HG02571 (cell line): ENCODE data around the gene HDAC10.
"Not testable (repeated sequence)": the region's sequence is repeated elsewhere in the genome, so short reads cannot be mapped to it uniquely, and the experiment has no call there.

Experiments used
- ATAC-seq: cut with Tn5 transposase; IDR thresholded peaks from one replicate; pipeline ENCODE4 v1.9.1; 2021; ENCODE audit warnings: mild to moderate bottlenecking, moderate library complexity; ENCODE audit not compliant: unreplicated experiment

The HDAC10 gene

DNA sequence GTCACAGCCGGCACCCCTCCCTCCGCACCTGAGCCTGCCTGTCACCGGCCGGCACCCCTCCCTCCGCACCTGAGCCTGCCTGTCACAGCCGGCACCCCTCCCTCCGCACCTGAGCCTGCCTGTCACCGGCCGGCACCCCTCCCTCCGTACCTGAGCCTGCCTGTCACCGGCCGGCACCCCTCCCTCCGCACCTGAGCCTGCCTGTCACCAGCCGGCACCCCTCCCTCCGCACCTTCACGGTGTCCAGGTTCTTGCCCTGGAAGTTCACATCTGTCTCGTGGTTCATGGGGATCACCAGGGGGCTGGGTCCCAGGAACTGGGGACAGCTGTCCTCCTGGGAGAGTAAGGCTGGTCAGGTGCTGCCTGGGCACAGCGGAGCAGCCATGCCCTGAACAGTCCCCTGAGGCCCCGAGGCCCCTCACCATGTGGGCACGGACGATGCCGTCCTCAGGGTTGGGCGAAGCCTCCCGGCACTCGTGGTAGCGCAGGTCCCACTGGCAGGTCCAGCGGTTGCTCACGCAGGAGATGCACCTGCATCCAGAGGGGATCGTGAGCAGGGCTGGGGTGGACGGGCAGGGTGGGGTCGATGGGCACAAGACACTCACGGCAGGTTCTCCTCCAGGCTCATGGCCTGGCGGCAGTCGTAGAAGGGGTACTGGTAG lies 34.6 kb upstream of the HDAC10 start:
- no peak for ATAC-seq

DNA sequence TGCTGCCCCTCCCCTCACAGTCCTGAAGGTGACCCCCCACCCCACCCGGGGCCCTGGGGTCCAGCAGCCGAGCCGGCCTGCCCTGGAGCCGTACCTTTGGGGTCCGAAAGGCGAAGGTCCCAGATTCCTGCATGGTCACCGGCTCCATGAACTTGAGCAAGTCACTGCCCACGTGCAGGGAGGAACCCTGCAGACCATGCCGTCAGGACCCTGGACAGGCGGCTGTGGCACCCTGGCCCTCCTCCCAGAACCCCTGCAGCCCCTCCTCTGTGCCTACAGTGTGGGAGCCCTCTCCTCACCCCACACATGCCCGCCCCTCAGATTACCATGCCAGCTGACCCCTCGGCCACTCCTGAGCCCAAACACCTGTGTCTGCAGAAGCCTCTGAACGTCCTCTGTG lies 33.4 kb upstream of the HDAC10 start:
- no peak for ATAC-seq

DNA sequence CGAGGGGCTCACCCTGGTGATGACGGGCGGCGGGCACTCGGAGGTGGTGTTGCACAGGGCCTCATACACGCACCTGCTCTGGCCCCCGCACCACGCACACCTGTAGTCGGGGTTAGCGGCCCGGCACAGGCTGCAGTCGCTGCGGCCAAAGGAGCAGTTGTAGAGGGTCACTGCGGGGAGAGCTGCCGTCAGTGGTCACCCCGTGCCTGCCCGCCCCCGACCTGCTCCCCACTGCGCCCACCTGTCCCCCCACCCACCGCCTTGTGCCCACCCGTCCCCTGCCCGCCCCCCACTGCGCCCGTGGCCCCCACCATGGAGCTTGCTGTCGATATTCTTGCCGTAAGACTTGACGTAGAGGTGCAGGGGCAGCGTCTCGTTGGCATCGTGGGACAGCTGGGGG lies 32.8 kb upstream of the HDAC10 start:
- ATAC-seq: no peak

DNA sequence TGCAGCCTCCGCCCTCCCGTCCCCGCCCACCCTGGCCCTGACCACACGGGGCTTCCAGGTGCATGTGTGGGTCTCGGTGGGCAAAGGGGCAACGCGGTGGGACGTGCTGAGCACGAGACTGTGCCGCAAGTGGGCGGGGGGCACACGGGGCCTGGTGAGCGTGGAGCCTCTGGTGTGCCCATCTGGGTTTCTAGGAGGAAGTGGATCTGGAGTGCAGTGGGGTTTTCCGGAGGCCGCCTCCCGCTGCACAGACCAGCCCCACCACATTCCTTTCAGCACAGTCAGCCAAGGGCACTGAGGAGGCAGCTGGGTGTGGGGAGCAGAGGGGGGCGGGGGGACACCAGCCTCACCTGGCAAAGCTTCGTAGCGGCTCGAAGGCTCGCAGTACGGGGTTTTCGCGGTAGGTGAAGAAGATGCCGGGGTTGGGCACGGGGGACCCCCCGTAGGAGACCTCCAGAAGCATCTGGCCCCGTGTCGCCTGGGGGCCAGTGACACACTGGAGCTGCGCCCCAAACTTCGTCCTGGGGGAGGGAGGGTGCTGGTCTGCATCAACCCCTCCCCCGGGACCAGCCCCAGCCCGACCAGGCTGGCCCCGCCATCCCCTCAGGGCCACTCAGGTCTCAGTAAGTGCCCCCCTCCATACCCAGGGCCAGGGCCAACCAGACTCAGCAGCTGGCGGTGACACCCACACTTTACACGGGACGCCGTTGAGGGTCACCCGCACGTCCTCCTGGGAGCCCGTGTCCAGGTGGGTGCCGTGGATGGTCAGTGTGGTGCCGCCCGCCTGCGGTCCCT lies 31.5 kb upstream of the HDAC10 start:
- ATAC-seq: no peak

DNA sequence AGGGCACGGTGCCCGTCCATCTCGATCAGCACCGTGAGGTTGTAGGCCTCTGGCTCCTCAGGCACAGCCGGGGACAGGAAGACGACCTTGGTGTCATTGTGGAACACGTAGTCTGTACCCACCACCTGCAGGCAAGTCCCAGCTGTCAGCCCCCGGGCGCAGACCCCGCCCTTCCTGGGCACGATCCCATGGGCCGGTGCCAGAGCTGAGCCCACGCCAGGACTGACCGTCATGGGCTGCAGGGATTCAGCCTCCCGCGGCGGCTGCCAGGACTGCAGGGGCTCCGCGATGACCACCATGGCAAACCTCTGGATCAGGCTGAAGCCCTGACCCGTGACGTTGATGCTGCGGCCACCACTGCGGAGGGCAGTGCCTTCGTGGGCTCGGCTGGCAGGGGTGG lies 30.9 kb upstream of the HDAC10 start:
- ATAC-seq: no peak

DNA sequence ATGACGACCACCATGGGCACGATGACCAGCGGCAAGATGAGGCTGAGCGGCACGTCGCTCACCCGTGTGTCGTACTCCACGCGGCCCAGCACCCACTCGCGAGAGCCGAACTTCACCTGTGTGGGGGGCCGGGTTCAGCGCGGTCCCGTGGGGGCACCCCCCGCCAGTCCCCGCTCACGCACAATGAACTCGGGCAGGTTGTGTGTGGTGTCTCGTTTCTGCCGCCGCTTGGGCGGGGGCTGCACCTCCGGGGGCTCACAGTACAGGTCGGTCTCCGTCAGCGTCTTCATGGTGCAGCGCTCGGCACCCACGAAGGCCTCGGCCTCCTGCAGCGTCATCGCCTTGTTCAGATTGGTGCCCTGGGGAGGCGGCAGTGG lies 30.3 kb upstream of the HDAC10 start:
- no peak for ATAC-seq

DNA sequence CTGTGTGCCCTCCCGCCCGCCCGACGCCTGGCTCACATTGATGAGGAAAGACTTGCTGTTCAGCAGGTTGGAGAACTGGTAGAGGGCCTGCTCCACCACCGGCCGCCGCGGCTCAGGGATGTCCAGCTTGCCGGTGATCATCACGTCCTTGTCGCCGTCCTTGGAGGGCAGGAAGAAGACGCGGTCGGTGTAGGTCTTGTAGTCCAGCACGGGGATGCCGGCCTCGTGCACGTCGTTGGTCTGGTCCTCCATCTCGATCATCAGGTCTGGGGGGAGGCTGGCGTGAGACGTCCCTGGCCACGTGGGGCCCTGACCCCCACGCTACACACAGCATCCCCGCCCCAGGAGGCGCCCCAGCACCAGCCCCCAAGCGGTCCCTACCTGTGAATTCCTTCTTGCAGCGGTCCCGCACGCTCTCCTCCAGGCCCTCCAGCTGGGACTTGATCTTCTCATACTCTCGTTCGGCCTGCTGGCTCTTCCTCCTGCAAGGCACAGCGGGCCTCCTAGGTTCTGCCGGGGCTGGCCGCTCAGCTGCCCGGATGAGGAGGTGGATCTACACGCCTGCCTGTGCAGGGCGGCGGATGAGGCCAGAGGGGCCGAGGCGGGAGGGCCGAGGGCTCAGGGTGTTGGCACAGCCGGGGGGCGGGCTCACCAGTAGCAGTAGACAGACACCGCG lies 29.8 kb upstream of the HDAC10 start:
- no peak for ATAC-seq

DNA sequence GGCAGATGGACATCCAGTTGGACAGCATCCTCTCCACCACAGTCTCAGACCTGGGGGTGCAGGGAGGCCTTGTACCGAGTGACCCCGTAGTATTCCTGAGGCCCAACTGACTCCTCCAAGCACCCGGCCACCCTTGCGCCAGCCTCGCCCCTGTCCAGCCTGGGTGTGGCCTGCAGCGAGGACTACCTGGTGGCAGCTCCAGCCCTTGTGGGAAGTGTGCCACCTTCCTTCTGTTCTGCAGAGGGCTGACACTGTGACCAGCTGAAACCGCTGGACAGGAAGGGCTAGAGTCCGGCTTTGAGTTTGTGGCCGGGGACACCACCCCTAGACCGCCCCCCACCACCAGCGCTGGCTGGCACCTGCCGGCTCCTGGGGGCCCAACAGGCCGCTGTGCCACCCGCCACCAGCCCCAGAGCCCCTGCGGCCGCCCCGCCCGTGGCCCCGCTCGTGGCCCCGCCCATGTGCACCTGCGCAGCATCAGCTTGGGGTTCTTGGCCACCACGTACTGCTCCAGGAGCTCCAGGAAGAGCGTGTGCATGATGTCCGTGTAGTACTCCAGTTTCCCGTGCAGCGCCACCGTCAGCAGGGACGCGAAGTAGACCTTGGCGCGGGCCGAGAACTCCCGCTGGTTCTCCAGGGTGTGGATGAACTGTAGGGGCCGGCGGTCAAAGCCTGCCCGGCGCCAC lies 29.1 kb upstream of the HDAC10 start:
- ATAC-seq: no peak

DNA sequence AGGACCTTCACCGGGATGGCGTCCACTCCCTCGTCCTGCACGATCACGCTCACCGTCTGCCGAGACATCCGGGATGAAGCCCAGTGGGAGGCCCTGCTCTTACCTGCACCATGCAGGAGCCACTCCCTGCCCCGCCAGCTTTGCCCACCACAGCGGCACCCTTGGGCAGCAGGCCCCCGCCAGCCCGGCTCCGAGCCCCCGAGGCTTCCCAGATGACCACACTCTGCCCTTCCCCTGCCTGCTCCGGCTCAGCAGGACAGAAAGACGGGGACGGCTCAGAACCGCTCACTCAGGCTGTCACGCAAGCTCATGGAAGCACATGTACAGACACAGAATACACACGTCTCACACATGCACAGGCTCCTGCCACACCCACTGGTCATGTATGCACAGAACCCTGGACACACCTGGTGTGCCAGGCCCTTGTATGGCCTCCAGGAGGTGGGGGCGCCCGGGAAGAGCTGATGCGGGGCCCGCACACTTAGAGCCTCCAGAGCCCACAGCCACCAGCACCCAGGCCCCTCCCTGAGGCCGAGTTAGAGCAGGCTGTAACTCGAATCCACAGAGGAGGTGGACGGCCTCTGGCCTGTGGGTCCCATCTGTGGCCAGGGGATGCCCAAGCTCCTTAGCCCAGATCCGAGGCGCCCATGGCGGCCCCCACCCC lies 28.0 kb upstream of the HDAC10 start:
- no peak for ATAC-seq

DNA sequence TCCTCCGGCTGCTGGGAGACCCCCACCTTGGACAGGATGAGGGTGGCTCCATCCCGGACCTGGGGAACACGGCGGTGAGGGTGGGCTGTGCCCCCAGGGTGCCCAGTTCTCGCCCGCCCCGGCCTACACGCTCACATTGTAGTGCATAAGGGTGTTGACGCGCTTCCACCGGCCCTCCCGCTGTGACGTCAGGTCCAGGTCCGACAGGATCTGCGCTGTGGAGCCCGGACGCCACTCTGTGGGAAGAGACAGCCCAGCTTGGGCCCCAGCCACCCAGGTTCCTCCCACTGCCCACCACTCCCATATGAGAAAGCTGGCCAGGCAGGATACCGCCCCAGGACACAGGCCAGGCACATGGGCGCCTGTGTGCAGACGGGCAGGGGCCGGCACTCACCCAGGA lies 27.4 kb upstream of the HDAC10 start:
- ATAC-seq: no peak

DNA sequence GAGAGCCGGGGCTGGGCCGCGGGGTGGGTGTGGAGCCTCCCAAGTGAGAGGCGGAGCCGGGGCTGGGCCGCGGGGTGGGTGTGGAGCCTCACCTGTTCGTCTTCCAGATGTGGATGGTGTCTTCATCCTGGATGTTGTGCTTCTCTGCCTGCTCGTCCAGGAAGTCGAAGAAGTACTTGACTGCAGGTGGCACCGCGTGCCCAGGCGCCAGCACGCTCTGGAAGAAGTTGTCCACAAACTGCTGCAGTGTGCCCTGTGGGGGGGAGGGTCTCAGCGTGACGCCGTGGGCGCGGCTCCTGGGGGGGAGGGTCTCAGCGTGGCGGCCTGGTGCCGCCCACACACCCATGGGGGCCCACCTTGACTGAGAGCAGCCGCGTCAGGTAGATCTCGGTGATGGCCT lies 26.7 kb upstream of the HDAC10 start:
- no peak for ATAC-seq

DNA sequence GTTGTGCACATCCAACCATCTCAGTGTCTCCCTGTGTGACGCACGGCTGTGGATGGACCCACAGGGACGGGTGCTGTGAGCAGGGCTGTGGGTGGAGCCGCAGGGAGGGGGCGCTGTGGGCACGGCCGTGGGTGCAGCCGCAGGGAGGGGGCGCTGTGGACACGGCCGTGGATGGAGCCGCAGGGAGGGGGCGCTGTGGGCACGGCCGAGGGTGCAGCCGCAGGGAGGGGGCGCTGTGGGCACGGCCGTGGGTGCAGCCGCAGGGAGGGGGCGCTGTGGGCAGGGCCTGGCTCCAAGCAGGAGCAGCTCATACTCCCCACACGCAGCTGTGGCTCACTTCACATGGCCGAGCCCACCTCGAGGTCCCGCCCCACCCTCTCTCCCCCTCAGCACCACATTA lies 25.1 kb upstream of the HDAC10 start:
- peak; percentile 56 for ATAC-seq

DNA sequence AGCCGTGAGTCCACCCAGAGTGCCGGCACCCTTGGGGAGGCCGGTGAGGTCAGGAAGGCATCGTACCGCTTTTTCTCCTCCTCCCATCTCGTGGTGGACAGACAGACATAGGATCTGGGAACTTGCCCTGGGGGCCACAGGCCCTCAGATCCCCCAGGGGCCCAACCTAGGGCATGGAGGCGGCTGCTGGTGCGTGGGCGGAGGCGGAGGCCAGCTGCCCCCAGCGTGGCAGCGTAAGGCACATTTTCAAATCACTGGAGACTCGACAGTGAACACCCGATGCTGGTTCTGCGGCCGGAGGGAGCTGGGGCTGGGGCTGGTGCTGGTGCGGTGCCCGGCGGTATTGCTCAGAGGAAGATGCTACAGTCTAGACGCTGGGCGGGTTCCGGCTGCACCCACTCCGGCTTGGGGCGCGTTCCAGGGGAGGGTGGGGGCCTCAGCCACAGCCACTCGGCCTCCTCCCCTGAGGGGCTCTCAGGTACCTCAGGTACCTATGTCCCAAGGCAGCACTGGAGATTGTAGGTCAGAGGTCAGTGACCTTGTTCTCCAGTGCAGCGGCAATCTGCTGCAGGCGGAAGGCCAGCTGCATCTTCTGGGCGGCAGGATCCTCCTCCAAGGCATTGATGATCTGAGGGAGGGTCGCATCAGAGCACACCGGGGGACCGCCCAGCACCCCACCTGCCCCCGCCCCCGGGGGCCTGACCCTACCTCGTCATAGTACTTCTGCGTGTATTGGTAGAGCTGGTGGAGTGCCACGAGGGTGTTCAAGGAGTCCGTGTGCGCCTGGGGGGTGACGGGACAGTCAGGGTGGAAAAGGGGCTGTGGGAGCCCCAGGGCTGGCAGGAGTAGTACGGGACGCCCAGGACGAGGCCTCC lies 24.4 kb upstream of the HDAC10 start:
- ATAC-seq: no peak

DNA sequence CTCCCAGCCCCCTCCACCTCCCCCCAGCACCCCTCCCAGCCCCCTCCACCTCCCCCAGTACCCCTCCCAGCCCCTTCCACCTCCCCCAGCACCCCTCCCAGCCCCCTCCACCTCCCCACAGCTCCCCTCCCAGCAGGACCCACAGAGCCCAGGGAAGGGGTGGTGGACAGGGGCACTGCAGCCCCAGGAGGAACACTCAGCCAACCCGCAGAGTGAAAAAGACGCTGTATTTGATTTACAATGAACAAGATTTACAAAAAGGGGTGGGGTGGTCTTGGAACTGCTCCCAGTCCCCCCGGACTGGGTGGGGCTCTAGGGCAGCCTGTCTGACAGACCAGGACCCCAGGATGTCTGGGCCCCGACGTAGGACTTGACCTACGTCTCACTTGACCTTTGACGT lies 23.7 kb upstream of the HDAC10 start:
- ATAC-seq: no peak

DNA sequence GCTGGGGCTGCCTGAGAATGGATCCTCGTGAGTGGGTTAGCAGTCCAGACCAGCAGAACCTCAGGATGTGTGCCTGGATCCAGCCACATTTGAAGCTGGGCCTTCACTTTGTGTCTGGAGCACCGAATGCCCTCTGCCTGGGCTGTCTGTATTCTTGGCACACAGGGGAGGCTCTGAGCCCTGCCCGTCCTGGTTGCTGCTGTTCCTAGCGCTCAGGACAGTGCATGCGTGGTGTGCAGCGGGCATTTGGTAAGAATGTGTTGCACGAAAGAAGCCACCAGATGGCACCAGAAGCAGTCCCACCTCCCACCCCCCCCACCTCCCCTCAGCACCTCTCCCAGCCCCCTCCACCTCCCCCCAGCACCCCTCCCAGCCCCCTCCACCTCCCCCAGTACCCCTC lies 23.2 kb upstream of the HDAC10 start:
- no peak for ATAC-seq

DNA sequence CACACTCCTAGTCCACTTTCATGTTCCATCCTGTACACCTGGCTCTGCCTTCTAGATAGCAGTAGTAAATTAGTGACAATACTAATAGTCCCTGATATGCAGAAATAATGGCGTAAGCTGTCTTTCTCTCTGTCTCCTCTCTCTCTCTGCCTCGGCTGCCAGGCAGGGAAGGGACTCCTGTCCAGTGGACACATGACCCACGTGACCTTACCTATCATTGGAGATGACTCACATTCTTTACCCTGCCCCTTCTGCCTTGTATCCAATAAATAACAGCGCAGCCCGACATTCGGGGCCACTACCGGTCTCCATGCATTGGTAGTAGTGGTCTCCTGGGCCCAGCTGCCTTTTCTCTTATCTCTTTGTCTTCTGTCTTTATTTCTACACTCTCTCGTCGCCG lies 22.7 kb upstream of the HDAC10 start:
- ATAC-seq: not testable (repeated sequence)

DNA sequence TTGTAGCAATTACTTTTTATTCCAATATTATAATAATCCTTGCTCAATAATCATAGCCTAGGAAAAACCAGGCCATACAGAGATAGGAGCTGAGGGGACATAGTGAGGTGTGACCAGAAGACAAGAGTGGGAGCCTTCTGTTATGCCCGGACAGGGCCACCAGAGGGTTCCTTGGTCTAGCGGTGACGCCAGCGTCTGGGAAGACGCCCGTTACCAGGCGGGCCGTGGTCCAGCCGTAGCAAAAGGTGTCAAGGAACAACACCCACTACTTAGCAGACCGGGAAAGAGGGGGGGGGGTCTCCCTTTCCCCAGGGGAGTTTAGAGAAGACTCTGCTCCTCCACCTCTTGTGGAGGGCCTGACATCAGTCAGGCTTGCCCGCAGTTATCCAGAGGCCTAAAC lies 22.3 kb upstream of the HDAC10 start:
- ATAC-seq: not testable (repeated sequence)

DNA sequence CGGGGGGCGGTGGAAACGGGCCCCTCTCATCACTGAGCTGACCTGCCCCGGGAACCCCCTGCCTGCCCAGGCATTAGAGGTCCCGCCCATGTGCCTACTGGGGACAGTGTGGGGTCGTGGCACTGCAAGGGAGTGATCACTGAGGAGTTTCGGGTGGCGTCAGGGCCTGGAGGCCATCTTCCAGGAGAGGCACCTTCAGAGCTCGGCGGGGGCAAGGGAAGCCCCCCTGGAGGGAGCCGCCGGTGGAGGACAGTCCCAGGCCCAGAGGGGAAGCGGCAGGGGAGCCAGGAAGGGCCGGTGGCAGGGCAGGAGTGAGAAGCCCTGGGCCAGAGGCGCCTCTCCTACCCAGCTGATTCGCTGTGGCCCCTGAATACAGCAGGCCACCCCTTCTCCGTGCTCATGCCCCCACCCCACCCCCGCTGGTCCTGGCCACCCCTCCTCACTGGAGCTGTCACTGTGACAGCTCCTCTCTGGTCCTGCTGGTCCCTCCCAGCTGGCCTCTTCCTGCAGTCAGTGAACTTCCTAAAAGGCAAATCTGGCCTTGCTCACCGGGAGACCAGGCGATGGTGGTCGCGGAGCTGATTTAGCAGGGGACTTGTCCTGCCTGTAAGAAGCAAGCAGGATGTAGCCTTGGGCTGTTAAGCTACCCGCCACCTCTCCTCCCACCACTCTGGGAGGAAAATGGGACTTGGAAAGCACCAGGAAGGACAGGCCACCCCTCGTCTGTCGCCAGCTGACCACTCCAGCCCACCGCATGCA lies 21.2 kb upstream of the HDAC10 start:
- no peak for ATAC-seq

DNA sequence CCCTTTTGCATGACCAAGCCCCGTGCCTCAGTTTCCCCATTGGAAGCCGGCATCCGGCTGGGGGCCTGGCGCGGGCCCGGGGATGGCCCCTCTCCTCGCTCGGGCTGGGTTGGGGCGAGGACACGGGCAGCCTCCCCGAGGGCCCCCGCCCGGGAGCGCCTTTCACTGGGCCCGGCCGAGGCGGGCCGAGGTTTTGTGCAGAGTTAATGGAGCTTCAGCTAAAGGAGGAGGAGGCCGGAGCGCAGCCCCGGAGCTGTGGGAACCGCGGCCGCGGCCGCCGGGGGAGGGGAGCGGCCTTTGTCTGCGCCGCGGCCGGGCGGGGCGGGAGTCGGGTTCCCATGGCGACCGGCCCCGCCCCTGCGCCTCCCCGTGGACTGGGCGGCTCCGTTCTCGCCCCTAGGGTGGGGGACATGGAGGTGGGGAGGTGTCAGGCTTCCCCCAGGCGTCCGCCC lies 20.5 kb upstream of the HDAC10 start:
- no peak for ATAC-seq
